OCI-LY7 (cell line): ENCODE results near the gene SERGEF. TPM values are rescaled to one million over a fixed set of nuclear protein-coding genes. Genes with fewer than 3 reads are reported as not detected.
A peak's percentile ranks its signal among the peaks of the same experiment; 100 is the strongest.

Experiments used
- BruUV-seq: library from RNA; stranded (reverse); fragments of 400-500 nt; replicated peaks from 2 replicates; lab custom pipeline; 2021; lab: Mats Ljungman, UMichigan
- CTCF ChIA-PET: fragments of 300-600 bp; sonication (Branson Sonifier 250); formaldehyde crosslinking; loops from one replicate; lab custom pipeline; 2022; ENCODE audit warnings: antibody characterized with exemption; ENCODE audit not compliant: unreplicated experiment; lab: Charles Lee
- POLR2A ChIA-PET: fragments of 300-600 bp; sonication (Branson Sonifier 250); formaldehyde crosslinking; loops from one replicate; lab custom pipeline; 2022; ENCODE audit warnings: antibody characterized with exemption; lab: Charles Lee
- DNase-seq: peaks from one replicate; pipeline ENCODE4 v3.0.0-alpha.2; 2015; ENCODE audit warnings: low spot score
- H2AFZ ChIP-seq: fragments of 200-600 bp; sonication (generic), shearing (Covaris generic); 2 replicates; pipeline ENCODE4 v1.6.1; 2014; ENCODE audit warnings: mild to moderate bottlenecking, antibody characterized with exemption, low read length, moderate library complexity
- H3K27ac ChIP-seq: fragments of 200-600 bp; sonication (generic); 2 replicates; pipeline ENCODE4 v1.5.1; 2014; ENCODE audit warnings: mixed run types, low read depth, mild to moderate bottlenecking, moderate library complexity, low read length, inconsistent platforms; ENCODE audit not compliant: poor library complexity, severe bottlenecking
- H3K36me3 ChIP-seq: fragments of 200-600 bp; sonication (generic); 2 replicates; pipeline ENCODE4 v1.6.1; 2014; ENCODE audit warnings: mild to moderate bottlenecking, antibody characterized with exemption, low read length, moderate library complexity, mixed read lengths; ENCODE audit not compliant: insufficient read depth
- H3K4me1 ChIP-seq: fragments of 200-600 bp; sonication (generic); 2 replicates; pipeline ENCODE4 v1.5.1; 2014; ENCODE audit warnings: mild to moderate bottlenecking, low read length; ENCODE audit not compliant: insufficient read depth, poor library complexity, severe bottlenecking
- H3K4me2 ChIP-seq: fragments of 200-600 bp; sonication (generic); 2 replicates; pipeline ENCODE4 v1.6.1; 2014; ENCODE audit warnings: mild to moderate bottlenecking, low read length
- H3K4me3 ChIP-seq: fragments of 200-600 bp; sonication (generic); 2 replicates; pipeline ENCODE4 v1.5.1; 2014; ENCODE audit warnings: mild to moderate bottlenecking, low read depth, low read length; ENCODE audit not compliant: poor library complexity, severe bottlenecking
- H3K79me2 ChIP-seq: fragments of 200-600 bp; sonication (generic); 2 replicates; pipeline ENCODE4 v1.6.1; 2016; ENCODE audit warnings: low read depth, mild to moderate bottlenecking, low read length, moderate library complexity, mixed read lengths; ENCODE audit not compliant: insufficient read depth
- H3K9me2 ChIP-seq: fragments of 200-600 bp; sonication (generic); 2 replicates; pipeline ENCODE4 v1.6.1; 2016; ENCODE audit warnings: mild to moderate bottlenecking, low read length, mixed read lengths; ENCODE audit not compliant: insufficient read depth
- H3K9me3 ChIP-seq: fragments of 200-600 bp; sonication (generic); 2 replicates; pipeline ENCODE4 v1.6.1; 2014; ENCODE audit warnings: mild to moderate bottlenecking, mixed run types, low read length, mixed read lengths
- H4K20me1 ChIP-seq: fragments of 200-600 bp; sonication (generic); 2 replicates; pipeline ENCODE4 v1.6.1; 2014; ENCODE audit warnings: mild to moderate bottlenecking, antibody characterized with exemption, low read length, moderate library complexity, mixed read lengths; ENCODE audit not compliant: insufficient read depth
- CTCF ChIP-seq: fragments of 200-600 bp; sonication (generic); conservative IDR thresholded peaks from 2 replicates; pipeline ENCODE4 v1.5.1; 2014; ENCODE audit warnings: mild to moderate bottlenecking, antibody characterized with exemption, low read length, moderate library complexity, mixed read lengths
- EZH2phosphoT487 ChIP-seq: fragments of 200-600 bp; sonication (generic); IDR thresholded peaks from 2 replicates; pipeline ENCODE4 v1.6.1; 2018; ENCODE audit warnings: low read depth, borderline replicate concordance, mild to moderate bottlenecking, mixed run types, antibody characterized with exemption, low read length, moderate library complexity, mixed read lengths
- intact Hi-C: fragments of 100-400 bp; cut with micrococcal nuclease; formaldehyde crosslinking; loops from one replicate; pipeline ENCODE4 v1.10.0; 2022; ENCODE audit not compliant: unreplicated experiment
- total RNA-seq, 2 experiments: library from RNA; depleted of rRNA in 1 of 2; stranded (reverse); fragments of >200 nt in 1 of 2; shearing (Covaris generic) in 1 of 2; gene quantifications; 2 replicates each; pipeline ENCODE4 v1.2.3, GENCODE V29; 2014 to 2022

SERGEF gene
- total RNA-seq, 2 experiments from 2014 or later, result 35.4 to 42.2 TPM

DNA sequence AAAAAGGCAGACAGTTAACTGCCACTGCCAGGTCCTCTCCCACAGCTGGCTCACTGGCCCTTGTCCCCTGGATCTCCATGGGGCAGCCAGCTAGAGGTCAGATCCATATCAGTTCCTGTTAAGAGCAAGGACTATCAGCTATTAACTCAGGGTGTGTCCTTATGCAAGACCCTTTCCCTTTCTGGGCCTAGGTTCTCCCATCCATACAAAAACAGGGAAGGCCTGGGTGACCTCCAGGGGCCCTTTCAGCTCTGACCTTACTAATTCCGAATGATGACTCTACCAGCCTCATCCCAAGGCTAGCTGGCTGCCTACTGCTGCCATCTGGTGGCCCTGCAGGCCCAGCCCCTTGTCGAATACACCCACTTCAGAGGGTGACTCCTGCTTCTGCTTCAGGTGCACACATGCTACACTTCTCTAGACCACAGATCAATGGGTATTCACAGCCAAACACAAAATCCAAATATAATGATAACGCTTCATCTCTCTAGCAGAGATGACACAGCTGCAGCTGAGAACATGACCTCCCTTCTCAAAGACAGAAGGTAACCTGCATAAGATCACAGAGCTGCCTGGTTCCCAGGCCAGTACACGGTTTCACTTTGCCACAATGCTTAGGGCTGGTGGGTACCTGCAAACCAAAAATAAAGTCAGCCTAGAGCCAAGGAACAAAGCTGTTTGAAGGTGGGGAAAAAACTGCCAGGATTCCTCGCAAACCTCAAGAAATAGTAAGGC is 34.1 kb downstream of the SERGEF start:
- Histone ChIP-seq H3K9me3 (no peaks in the 10 kb centered on the region), H3K27ac (no peak overlapping the region), H3K4me1 (no peaks in the 10 kb centered on the region), H3K9me2 (no peaks in the 10 kb centered on the region), H4K20me1 (no peaks in the 10 kb centered on the region), H3K36me3 (peaks cover 7% of the 10 kb centered on the region), H2AFZ (no peak overlapping the region), H3K79me2 (no peaks in the 10 kb centered on the region), H3K4me3 (no peak overlapping the region), H3K4me2 (no peak overlapping the region)
- ChIA-PET POLR2A (interaction anchor here (0.6 to 2.1 kb wide), 4 partner anchors 12 to 944 kb away, joined by 3 to 5 read pairs (median 3); no protein-coding TSS in a partner anchor), CTCF (interaction anchor here (0.6 to 2.1 kb wide), 2 partner anchors 137 to 247 kb away, joined by 4 to 14 read pairs; no protein-coding TSS in a partner anchor)
- TF ChIP-seq CTCF (peak; percentile 79), EZH2phosphoT487 (no peak)
- no TSS peak for BruUV-seq
- peak; percentile 26 for DNase-seq
- intact Hi-C loops, result loop anchor here (1.0 kb wide), 3 partner anchors 218 to 379 kb away; no protein-coding TSS in a partner anchor

DNA sequence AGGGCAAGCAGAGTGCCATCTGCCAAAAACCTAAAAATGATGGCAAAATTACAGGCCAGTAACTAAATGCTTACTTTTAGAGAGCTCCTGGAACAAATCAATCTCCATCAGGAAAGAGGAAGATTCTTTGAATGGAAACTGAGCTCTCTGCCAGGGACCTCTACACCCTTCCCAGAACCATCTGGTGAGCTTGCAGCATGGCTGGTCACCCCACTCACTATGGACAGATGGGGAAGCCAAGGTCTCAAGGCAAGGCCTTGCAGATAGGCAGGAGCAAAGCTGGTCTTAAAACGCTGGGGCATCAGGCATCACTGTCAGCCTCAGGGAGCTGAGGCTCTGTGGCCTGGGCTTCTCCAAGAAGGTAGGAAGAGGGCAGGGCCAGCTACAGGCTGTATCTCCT is 36.2 kb downstream of the SERGEF start:
- intact Hi-C loops, result no loop called here
- Histone ChIP-seq H2AFZ (no peak overlapping the region), H4K20me1 (no peaks in the 10 kb centered on the region), H3K9me2 (no peaks in the 10 kb centered on the region), H3K36me3 (peaks cover 3% of the 10 kb centered on the region; the same call in 1 of the 2 replicates), H3K4me3 (no peak overlapping the region), H3K4me2 (no peak overlapping the region), H3K79me2 (no peaks in the 10 kb centered on the region), H3K9me3 (no peaks in the 10 kb centered on the region), H3K27ac (no peak overlapping the region), H3K4me1 (no peaks in the 10 kb centered on the region)
- DNase-seq, result no peak
- TF ChIP-seq EZH2phosphoT487, result no peak
- no peak for TF ChIP-seq CTCF
- CTCF ChIA-PET, result no interaction called here
- POLR2A ChIA-PET, result no interaction called here
- BruUV-seq, result no TSS peak

- H2AFZ ChIP-seq, result no peak overlapping the region
- no peak for TF ChIP-seq CTCF
- TF ChIP-seq EZH2phosphoT487, result no peak
- H4K20me1 ChIP-seq, result no peaks in the 10 kb centered on the region
- no peak overlapping the region for H3K27ac ChIP-seq
- ChIA-PET CTCF (no interaction called here), POLR2A (interaction anchor here (1.1 kb wide), 1 partner anchor 14 kb away, joined by 3 read pairs; no protein-coding TSS in a partner anchor)
- H3K4me1 ChIP-seq, result no peaks in the 10 kb centered on the region
- H3K36me3 ChIP-seq, result peaks cover 3% of the 10 kb centered on the region; the same call in 1 of the 2 replicates
- H3K4me3 ChIP-seq, result no peak overlapping the region
- H3K79me2 ChIP-seq, result no peaks in the 10 kb centered on the region
- intact Hi-C loops, result no loop called here
- no peak for DNase-seq
- no peak overlapping the region for H3K4me2 ChIP-seq
- H3K9me2 ChIP-seq, result no peaks in the 10 kb centered on the region
- no TSS peak for BruUV-seq
- no peaks in the 10 kb centered on the region for H3K9me3 ChIP-seq
Measured at GRCh38 chr11:17974246-17974645, 38.6 kb downstream of the SERGEF start.
